ENCODE results near the gene ACKR3.

ACKR3 gene

DNA sequence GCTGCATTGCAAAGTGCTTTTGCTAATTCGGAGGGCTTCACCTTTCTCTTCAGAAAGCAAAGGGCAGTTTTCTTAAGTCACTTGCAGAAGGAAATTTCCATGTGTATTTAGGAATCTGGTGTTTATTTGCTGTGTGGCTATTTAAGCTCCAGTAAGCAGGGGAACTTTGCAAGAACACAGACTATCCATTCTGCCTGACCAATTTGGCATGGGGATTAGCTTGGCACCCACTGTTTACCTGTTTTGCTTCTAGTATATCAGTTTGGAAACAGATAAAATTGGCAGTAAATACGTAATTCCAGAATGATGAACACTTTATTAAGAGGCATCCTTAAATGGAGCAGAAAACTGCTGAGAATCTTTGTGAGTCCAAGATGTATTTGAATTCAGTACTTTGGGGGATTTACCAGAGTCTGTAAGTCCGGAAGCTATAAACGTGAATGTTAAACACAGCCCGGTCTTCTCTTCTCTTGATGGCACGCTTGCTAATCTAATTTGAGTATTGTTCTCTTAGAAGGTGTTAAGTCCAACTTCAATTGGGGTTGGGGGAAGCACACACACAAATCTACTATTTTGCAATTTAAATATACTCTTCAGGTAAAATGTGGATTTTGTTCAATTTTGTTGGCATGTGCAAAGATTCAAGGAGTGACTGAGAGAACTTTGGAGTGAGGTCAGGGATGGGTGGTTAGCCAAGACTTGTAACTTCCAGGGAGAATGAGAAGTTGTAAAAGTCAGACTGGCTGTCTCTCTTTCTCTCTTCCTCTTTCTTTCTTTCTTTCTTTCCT is 650 bp downstream of the ACKR3 start:
- no peak for DNase-seq

DNA sequence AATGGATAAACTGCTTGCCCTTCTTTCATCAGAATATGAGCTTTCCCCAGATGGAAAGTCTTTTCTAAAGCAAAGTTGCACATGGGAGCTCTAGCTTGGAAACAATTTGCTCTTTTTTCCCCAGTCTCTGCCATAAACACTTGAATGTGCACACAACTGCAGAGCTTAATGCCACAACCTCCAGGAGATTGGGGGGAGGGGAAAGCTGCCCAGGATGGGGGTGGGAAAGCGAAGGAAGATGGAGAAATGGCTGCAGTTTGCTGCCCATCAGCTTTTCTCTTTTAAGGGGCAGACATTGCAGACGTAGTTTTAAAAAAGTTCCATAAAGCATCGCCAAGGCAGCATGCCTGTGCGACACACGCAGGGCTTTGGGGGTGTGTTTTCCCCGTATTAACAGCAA is 1.5 kb downstream of the ACKR3 start:
- DNase-seq = no peak

GRCh38 chr2:236572482-236572881 is 2.9 kb downstream of the ACKR3 start:
- no peak for DNase-seq

DNA sequence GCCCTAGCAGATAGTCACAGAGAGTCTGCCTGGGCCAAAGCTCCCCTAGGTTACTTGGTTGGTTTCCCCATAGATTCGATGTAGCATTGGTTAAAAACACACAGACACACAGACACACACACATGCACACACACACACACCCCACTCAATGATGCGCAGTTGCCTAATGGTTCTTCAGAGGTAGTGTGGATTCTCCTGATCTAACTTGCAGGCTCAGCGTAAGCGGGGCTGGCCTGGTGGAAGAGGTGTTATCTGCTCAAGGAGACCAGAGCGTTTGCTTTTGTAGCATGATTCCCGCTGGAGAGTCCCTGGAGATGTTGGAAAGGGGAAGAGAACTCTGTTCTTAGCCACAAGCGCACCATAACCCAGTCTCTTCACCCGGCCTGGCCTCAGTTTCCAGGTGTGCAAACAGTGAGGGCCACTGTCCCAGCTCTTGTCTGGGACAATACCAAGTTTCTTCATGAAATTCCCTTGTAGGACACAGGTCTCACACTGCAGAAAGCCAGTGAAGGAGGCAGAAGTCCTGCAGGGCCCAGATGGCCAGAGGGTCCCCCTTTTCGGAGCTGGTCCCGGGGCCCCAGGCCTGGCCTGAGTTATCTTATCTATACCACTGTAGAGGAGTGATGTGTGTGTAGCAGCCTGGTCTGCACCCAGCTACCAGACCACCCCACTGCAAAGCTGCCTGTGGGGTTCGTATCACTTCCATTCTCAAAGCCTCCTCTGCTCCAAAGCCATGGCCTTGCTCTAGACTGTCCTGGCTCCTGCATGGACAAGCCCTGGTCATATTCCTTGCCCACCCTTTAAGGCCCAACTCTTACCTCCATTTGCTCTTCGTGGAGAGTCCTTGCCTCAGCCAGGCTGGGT is 3.7 kb downstream of the ACKR3 start:
- DNase-seq = no peak

DNA sequence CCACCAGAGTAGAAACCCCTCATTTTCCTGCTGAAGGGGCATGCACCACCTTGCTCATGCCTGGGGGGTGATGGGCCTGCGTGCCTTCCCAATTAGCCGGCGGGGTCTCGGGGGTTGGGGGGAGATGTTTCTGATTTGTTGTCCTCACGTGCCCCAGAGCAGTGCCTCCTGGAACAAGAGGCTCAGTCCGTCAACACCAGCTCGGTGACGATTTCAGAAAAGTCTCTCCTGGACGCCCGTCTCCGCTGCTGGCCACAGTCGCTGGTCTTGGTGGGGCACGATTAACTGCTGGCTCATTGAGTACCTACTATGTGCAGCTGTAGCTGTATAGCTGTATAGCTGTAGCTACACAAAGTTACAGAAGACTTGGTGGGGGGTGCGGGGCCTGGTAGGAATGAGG is 4.4 kb downstream of the ACKR3 start:
- no peak for DNase-seq

GRCh38 chr2:236574424-236575145 is 5.0 kb downstream of the ACKR3 start:
- no peak for DNase-seq

GRCh38 chr2:236575510-236575909 is 5.9 kb downstream of the ACKR3 start:
- DNase-seq = no peak

GRCh38 chr2:236576087-236576486 is 6.5 kb downstream of the ACKR3 start:
- DNase-seq = no peak

DNA sequence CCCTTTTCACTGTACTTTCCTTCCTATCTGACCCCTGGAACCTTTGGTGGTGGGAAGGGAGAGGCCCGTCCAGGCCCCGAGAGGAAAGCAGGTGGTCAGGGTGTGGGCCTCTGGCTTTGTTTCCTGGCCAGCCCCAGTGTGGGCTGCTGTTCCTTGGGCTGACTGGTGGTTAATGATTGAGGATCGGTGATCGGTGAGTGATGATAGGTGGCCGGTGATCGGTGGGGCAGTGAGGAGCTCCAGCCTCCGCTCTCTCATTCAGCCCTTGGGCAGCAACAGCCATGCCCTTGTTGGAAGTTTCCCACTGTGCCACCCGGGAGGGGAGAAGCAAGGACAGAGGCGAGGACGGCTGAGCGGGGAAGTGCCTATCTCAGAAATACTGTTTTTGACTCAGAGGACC is 7.3 kb downstream of the ACKR3 start:
- DNase-seq = no peak

- no peak for DNase-seq
Measured at GRCh38 chr2:236577481-236578410, 8.1 kb downstream of the ACKR3 start.

DNA sequence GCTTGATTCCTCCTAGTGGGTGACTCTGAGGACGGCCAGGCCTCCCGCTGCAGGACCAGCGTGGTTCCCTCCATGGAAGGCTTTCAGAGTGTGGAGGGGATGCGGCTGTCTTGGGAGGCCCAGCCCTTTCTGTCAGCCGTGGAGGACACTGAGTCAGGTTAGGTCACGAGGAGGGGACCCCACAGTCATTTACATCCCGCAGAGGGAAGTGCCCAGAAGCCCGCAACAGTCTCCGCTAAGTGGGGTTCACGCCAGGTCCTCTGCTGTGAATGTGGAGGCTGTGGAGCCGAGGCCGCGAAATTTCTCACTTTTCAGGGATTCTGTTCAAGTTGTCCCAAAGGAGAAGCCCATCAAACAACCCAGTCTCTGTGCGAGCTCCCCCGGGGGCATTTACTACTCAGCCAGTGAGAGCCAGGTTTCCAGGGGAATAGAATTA is 8.8 kb downstream of the ACKR3 start:
- DNase-seq = no peak

- no peak for DNase-seq
Measured at GRCh38 chr2:236579048-236579745, 9.6 kb downstream of the ACKR3 start.

DNA sequence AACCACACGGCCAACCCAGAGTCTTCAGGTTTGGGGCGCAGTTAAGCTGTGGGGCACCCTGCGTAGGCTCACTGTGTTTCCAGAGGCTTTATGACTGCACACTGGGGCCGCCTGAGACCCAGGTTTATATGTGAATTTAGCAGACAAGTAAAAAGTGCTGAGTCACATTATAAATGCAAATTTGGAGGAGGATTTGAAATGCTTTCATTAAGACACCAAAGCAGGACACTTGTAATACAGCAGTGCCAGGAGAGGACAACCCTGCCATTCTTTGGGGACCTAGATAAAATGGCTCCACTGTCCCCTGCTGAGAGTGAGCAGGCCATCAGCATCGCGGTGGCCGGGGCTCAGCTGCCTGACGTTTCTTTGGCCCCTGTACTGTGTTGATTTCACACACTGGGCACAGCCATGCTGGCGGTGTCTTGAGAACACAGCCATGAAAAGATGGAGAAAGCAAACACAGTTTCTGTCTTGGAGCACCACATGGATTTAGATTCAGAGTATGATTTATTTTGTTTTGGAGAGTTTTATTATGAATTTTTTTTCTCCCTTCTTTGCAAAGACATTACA is 10.2 kb downstream of the ACKR3 start:
- DNase-seq = no peak

- no peak for DNase-seq
Measured at GRCh38 chr2:236580746-236581355, 11.2 kb downstream of the ACKR3 start.

- no peak for DNase-seq
Measured at GRCh38 chr2:236581546-236581945, 11.9 kb downstream of the ACKR3 start.

DNA sequence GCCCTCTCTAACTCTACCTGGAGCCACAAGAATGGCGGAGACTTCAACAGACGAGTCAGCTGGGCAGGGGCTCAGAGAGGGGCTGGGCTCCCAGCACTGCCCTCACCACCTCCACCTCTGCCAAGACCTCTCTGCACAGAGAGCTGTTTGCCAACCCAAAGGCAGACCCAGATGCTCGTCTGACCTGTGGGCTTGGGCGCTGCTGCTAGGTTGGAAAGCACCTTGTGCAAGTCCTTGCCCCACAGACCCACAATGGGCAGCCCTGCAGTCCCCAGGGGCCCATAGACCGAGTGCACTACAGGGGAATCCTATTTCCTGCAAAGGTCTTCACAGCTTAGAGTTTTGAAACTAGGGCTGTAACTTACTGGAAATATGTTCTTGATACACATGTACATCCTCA is 13.3 kb downstream of the ACKR3 start:
- DNase-seq = no peak

GRCh38 chr2:236583621-236584203 is 14.1 kb downstream of the ACKR3 start:
- no peak for DNase-seq

DNA sequence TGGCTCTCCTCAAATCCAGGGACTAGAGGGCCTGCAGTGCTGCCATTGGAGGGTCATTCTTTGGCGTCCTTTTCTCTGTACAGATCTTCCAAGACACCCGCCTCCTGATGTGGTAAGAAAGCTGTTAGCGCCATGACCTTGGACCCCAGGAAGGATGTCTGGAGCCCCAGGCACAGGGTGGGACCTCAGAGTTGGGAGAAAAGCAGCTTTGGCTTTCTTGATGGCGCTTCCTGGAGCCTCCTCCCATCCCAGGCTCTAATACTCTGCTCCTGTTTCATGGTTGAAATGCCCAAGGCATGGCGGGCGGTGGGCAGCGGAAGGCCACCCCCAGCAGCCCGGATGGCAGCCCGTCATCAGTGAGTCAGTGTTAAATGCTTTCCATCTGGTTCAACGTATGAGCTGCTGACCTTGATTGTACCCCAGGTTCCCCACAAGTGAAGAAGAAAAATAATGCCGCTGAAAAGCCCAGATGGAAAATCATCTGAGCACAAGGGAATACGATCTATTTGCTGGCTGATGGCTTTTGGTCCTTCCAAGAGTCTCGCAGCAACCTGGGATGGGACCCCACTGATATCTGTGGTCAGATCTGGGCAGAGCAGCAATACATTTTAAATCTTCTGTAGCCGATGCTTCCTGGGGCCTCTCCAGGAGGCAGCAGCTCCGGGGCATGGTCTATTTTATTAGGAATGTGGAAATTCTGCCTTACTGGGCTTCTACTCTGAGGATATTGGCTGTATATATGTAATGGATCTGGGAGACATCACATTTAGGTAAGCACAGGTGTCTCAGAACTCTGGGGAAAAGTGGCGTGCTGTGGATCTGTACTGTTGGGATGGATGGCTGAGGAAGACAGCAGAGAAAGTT is 15.1 kb downstream of the ACKR3 start:
- DNase-seq = no peak

GRCh38 chr2:236585966-236586365 is 16.3 kb downstream of the ACKR3 start:
- DNase-seq = no peak

Data from activated gamma-delta T cell treated with Interleukin-2 at 50 U/mL for 16 hours (primary cell).